GM23338 (cell line): ENCODE data around the gene RUVBL1. TPM values are rescaled to one million over a fixed set of nuclear protein-coding genes. Genes with fewer than 3 reads are reported as not detected.
A peak's percentile ranks its signal among the peaks of the same experiment; 100 is the strongest.

Source experiments
- ATAC-seq: fragments of 200-7000 bp; cut with Tn5 transposase; 3 replicates; pipeline ENCODE4 v1.9.1; 2020
- DNase-seq: peaks from one replicate; pipeline ENCODE4 v3.0.0-alpha.2; 2015; ENCODE audit warnings: low spot score
- H2AFZ ChIP-seq: fragments of 200-600 bp; sonication (generic); 2 replicates; pipeline ENCODE4 v1.8.0; 2016; ENCODE audit warnings: antibody characterized with exemption, mild to moderate bottlenecking, moderate library complexity
- H3F3A ChIP-seq: fragments of 200-600 bp; sonication (generic); replicated peaks from 2 replicates; pipeline ENCODE4 v1.8.0; 2017; ENCODE audit warnings: antibody characterized with exemption, mixed run types, low read depth
- H3K27ac ChIP-seq: fragments of 200-600 bp; sonication (generic); 2 replicates; pipeline ENCODE4 v1.6.1; 2016; ENCODE audit warnings: low read depth
- H3K27me3 ChIP-seq: fragments of 200-600 bp; sonication (generic); 2 replicates; pipeline ENCODE4 v1.8.0; 2016; ENCODE audit warnings: mild to moderate bottlenecking, mixed run types, moderate library complexity; ENCODE audit not compliant: insufficient read depth
- H3K36me3 ChIP-seq: fragments of 200-600 bp; sonication (generic); 2 replicates; pipeline ENCODE4 v1.8.0; 2016; ENCODE audit warnings: mild to moderate bottlenecking; ENCODE audit not compliant: insufficient read depth
- H3K4me1 ChIP-seq: fragments of 200-600 bp; sonication (generic); 2 replicates; pipeline ENCODE4 v1.8.0; 2016; ENCODE audit warnings: mild to moderate bottlenecking, moderate library complexity; ENCODE audit not compliant: insufficient read depth
- H3K4me2 ChIP-seq: fragments of 200-600 bp; sonication (generic); 2 replicates; pipeline ENCODE4 v1.7.1; 2017; ENCODE audit warnings: mixed run types
- H3K4me3 ChIP-seq: fragments of 200-600 bp; sonication (generic); 2 replicates; pipeline ENCODE4 v1.6.1; 2016; ENCODE audit warnings: mixed run types
- H3K79me2 ChIP-seq: fragments of 200-600 bp; sonication (generic); replicated peaks from 2 replicates; pipeline ENCODE4 v1.8.0; 2017; ENCODE audit warnings: mild to moderate bottlenecking; ENCODE audit not compliant: insufficient read depth
- H3K9me2 ChIP-seq: fragments of 200-600 bp; sonication (generic); 2 replicates; pipeline ENCODE4 v1.8.0; 2017; ENCODE audit not compliant: insufficient read depth
- H4K20me1 ChIP-seq: fragments of 200-600 bp; sonication (generic); replicated peaks from 2 replicates; pipeline ENCODE4 v1.8.0; 2017; ENCODE audit warnings: mild to moderate bottlenecking; ENCODE audit not compliant: insufficient read depth
- H3K27ac Mint-ChIP-seq: 2 replicates; pipeline ENCODE4 v1.8.0; 2020; ENCODE audit warnings: inconsistent platforms, mild to moderate bottlenecking, moderate library complexity, mixed read lengths
- H3K27me3 Mint-ChIP-seq: 3 replicates; pipeline ENCODE4 v1.8.0; 2022; ENCODE audit warnings: low read depth, mild to moderate bottlenecking, moderate library complexity, mixed read lengths, inconsistent platforms; ENCODE audit not compliant: insufficient read depth, poor library complexity
- H3K36me3 Mint-ChIP-seq: 3 replicates; pipeline ENCODE4 v1.8.0; 2021; ENCODE audit warnings: low read depth, mild to moderate bottlenecking, inconsistent platforms, moderate library complexity, mixed read lengths
- H3K4me1 Mint-ChIP-seq: 3 replicates; pipeline ENCODE4 v1.8.0; 2020; ENCODE audit warnings: mild to moderate bottlenecking, inconsistent platforms, mixed read lengths
- H3K4me3 Mint-ChIP-seq: 3 replicates; pipeline ENCODE4 v1.8.0; 2021; ENCODE audit warnings: moderate library complexity, mild to moderate bottlenecking, inconsistent platforms, mixed read lengths
- H3K9me3 Mint-ChIP-seq: 3 replicates; pipeline ENCODE4 v1.8.0; 2020; ENCODE audit warnings: moderate library complexity, mild to moderate bottlenecking, inconsistent platforms, mixed read lengths
- CREB1 ChIP-seq: fragments of 250-450 bp; sonication (Bioruptor Pico); IDR thresholded peaks from 2 replicates; pipeline ENCODE4 v1.5.0; 2020; ENCODE audit warnings: low read depth, mild to moderate bottlenecking, moderate library complexity
- EZH2 ChIP-seq: fragments of 200-600 bp; sonication (generic); IDR thresholded peaks from one replicate; pipeline ENCODE4 v1.8.0; 2017; ENCODE audit warnings: antibody characterized with exemption, mild to moderate bottlenecking, low read depth; ENCODE audit not compliant: unreplicated experiment
- EZH2phosphoT487 ChIP-seq: fragments of 200-600 bp; sonication (generic); IDR thresholded peaks from one replicate; pipeline ENCODE4 v1.8.1; 2018; ENCODE audit warnings: antibody characterized with exemption; ENCODE audit not compliant: unreplicated experiment
- JUNB ChIP-seq: IDR thresholded peaks from one replicate; pipeline ENCODE4 v1.6.1; 2016; ENCODE audit warnings: antibody characterized with exemption; ENCODE audit not compliant: unreplicated experiment
- NANOG ChIP-seq: IDR thresholded peaks from 2 replicates; pipeline ENCODE4 v1.6.1; 2016; ENCODE audit warnings: antibody characterized with exemption, borderline replicate concordance
- POLR2AphosphoS5 ChIP-seq: IDR thresholded peaks from 2 replicates; pipeline ENCODE4 v1.6.1; 2016; ENCODE audit warnings: antibody characterized with exemption, low read depth
- STAT1 ChIP-seq: IDR thresholded peaks from one replicate; pipeline ENCODE4 v1.6.1; 2016; ENCODE audit warnings: antibody characterized with exemption; ENCODE audit not compliant: unreplicated experiment
- ZNF114 ChIP-seq: fragments of 250-450 bp; sonication (Bioruptor Pico); IDR thresholded peaks from 2 replicates; pipeline ENCODE4 v1.5.0; 2020; ENCODE audit warnings: mild to moderate bottlenecking, moderate library complexity
- ZNF331 ChIP-seq: fragments of 250-450 bp; sonication (Bioruptor Pico); IDR thresholded peaks from 2 replicates; pipeline ENCODE4 v1.5.0; 2020; ENCODE audit warnings: low read depth, mild to moderate bottlenecking, moderate library complexity
- polyA plus RNA-seq: library from polyadenylated mRNA; unstranded; fragments of >200 nt; fragmentation: Nextera tagmentation; extraction: Ambion mirVana; gene quantifications from 2 replicates; pipeline ENCODE4 v1.2.1, GENCODE V29; 2016
- total RNA-seq: library from RNA; depleted of rRNA; stranded (reverse); fragments of >200 nt; shearing (Covaris generic); gene quantifications from 2 replicates; pipeline ENCODE4 v1.2.3, GENCODE V29; 2014
- TF ChIP-seq, protein P1 (sequence below): IDR thresholded peaks from one replicate; pipeline ENCODE4 v1.6.1; 2018; ENCODE audit warnings: antibody characterized with exemption; ENCODE audit not compliant: unreplicated experiment
- TF ChIP-seq, protein P2 (sequence below): IDR thresholded peaks from 2 replicates; pipeline ENCODE4 v1.6.1; 2016; ENCODE audit warnings: antibody characterized with exemption
- TF ChIP-seq, protein P3 (sequence below), 2 experiments: fragments of 200-600 bp in 1 of 2; sonication (generic) in 1 of 2; conservative IDR thresholded peaks; 2 replicates each; pipeline versions ENCODE4 v1.5.1 to v1.6.1; 2016 to 2017; ENCODE audit warnings: antibody characterized with exemption in 2 of 2, low read depth in 2 of 2, mild to moderate bottlenecking in 2 of 2, moderate library complexity in 1 of 2
- TF ChIP-seq, protein P4 (sequence below): fragments of 250-450 bp; sonication (Bioruptor Pico); IDR thresholded peaks from 2 replicates; pipeline ENCODE4 v1.5.0; 2020; ENCODE audit warnings: mild to moderate bottlenecking, moderate library complexity

RUVBL1 gene
- total and polyA plus RNA-seq, 2 experiments from 2014 or later = 133 to 136 TPM

DNA sequence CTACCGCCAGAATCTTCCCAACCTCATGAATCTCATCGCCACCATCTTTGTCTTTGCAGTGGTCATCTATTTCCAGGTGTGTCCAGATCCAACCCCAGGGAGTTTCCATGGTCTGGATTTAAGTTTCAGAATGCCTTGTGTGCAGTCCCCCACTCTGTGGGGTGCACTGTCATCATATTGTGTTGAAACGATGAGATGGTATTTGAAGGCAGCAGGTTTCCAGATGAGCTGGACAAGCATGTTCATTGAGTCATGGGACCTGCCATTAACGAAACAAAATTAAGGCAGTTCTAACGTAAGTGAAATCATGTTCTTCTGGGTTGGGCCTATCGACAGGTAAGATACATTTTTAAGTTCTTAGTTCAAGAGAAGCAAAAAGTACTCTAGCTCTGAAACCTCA is 58.6 kb downstream of the RUVBL1 start:
- Histone ChIP-seq H3K4me2 (no peak overlapping the region), H3K4me3 (no peak overlapping the region), H3K36me3 (peaks cover 83% of the 10 kb centered on the region), H4K20me1 (peaks cover 21% of the 10 kb centered on the region), H3K27ac (no peak overlapping the region), H3K27me3 (no peaks in the 10 kb centered on the region), H3F3A (0 out of 2 replicates have a peak, but pooled peaks cover 6% of the 10 kb centered on the region), H3K79me2 (no peaks in the 10 kb centered on the region), H2AFZ (no peak overlapping the region), H3K9me2 (no peaks in the 10 kb centered on the region), H3K4me1 (no peaks in the 10 kb centered on the region)
- no peak overlapping the region for H3K4me3 Mint-ChIP-seq
- H3K27ac Mint-ChIP-seq = peak overlapping the region; percentile 54; the same call in 1 of the 2 replicates
- DNase-seq = no peak
- TF ChIP-seq EZH2 (no peak), JUNB (no peak), ZNF331 (CRISPR knock-in tag) (no peak), EZH2phosphoT487 (no peak), POLR2AphosphoS5 (no peak), CREB1 (CRISPR knock-in tag) (no peak), NANOG (no peak), ZNF114 (no peak), STAT1 (no peak)
- TF ChIP-seq, protein P1, sequence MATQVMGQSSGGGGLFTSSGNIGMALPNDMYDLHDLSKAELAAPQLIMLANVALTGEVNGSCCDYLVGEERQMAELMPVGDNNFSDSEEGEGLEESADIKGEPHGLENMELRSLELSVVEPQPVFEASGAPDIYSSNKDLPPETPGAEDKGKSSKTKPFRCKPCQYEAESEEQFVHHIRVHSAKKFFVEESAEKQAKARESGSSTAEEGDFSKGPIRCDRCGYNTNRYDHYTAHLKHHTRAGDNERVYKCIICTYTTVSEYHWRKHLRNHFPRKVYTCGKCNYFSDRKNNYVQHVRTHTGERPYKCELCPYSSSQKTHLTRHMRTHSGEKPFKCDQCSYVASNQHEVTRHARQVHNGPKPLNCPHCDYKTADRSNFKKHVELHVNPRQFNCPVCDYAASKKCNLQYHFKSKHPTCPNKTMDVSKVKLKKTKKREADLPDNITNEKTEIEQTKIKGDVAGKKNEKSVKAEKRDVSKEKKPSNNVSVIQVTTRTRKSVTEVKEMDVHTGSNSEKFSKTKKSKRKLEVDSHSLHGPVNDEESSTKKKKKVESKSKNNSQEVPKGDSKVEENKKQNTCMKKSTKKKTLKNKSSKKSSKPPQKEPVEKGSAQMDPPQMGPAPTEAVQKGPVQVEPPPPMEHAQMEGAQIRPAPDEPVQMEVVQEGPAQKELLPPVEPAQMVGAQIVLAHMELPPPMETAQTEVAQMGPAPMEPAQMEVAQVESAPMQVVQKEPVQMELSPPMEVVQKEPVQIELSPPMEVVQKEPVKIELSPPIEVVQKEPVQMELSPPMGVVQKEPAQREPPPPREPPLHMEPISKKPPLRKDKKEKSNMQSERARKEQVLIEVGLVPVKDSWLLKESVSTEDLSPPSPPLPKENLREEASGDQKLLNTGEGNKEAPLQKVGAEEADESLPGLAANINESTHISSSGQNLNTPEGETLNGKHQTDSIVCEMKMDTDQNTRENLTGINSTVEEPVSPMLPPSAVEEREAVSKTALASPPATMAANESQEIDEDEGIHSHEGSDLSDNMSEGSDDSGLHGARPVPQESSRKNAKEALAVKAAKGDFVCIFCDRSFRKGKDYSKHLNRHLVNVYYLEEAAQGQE = no peak
- TF ChIP-seq, protein P2, sequence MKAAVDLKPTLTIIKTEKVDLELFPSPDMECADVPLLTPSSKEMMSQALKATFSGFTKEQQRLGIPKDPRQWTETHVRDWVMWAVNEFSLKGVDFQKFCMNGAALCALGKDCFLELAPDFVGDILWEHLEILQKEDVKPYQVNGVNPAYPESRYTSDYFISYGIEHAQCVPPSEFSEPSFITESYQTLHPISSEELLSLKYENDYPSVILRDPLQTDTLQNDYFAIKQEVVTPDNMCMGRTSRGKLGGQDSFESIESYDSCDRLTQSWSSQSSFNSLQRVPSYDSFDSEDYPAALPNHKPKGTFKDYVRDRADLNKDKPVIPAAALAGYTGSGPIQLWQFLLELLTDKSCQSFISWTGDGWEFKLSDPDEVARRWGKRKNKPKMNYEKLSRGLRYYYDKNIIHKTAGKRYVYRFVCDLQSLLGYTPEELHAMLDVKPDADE = no peak
- TF ChIP-seq, protein P3, sequence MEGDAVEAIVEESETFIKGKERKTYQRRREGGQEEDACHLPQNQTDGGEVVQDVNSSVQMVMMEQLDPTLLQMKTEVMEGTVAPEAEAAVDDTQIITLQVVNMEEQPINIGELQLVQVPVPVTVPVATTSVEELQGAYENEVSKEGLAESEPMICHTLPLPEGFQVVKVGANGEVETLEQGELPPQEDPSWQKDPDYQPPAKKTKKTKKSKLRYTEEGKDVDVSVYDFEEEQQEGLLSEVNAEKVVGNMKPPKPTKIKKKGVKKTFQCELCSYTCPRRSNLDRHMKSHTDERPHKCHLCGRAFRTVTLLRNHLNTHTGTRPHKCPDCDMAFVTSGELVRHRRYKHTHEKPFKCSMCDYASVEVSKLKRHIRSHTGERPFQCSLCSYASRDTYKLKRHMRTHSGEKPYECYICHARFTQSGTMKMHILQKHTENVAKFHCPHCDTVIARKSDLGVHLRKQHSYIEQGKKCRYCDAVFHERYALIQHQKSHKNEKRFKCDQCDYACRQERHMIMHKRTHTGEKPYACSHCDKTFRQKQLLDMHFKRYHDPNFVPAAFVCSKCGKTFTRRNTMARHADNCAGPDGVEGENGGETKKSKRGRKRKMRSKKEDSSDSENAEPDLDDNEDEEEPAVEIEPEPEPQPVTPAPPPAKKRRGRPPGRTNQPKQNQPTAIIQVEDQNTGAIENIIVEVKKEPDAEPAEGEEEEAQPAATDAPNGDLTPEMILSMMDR (conservative IDR thresholded peaks at IDR 0.05; ENCODE audit: low read depth in 2 of 2) = no peak
- TF ChIP-seq, protein P4, sequence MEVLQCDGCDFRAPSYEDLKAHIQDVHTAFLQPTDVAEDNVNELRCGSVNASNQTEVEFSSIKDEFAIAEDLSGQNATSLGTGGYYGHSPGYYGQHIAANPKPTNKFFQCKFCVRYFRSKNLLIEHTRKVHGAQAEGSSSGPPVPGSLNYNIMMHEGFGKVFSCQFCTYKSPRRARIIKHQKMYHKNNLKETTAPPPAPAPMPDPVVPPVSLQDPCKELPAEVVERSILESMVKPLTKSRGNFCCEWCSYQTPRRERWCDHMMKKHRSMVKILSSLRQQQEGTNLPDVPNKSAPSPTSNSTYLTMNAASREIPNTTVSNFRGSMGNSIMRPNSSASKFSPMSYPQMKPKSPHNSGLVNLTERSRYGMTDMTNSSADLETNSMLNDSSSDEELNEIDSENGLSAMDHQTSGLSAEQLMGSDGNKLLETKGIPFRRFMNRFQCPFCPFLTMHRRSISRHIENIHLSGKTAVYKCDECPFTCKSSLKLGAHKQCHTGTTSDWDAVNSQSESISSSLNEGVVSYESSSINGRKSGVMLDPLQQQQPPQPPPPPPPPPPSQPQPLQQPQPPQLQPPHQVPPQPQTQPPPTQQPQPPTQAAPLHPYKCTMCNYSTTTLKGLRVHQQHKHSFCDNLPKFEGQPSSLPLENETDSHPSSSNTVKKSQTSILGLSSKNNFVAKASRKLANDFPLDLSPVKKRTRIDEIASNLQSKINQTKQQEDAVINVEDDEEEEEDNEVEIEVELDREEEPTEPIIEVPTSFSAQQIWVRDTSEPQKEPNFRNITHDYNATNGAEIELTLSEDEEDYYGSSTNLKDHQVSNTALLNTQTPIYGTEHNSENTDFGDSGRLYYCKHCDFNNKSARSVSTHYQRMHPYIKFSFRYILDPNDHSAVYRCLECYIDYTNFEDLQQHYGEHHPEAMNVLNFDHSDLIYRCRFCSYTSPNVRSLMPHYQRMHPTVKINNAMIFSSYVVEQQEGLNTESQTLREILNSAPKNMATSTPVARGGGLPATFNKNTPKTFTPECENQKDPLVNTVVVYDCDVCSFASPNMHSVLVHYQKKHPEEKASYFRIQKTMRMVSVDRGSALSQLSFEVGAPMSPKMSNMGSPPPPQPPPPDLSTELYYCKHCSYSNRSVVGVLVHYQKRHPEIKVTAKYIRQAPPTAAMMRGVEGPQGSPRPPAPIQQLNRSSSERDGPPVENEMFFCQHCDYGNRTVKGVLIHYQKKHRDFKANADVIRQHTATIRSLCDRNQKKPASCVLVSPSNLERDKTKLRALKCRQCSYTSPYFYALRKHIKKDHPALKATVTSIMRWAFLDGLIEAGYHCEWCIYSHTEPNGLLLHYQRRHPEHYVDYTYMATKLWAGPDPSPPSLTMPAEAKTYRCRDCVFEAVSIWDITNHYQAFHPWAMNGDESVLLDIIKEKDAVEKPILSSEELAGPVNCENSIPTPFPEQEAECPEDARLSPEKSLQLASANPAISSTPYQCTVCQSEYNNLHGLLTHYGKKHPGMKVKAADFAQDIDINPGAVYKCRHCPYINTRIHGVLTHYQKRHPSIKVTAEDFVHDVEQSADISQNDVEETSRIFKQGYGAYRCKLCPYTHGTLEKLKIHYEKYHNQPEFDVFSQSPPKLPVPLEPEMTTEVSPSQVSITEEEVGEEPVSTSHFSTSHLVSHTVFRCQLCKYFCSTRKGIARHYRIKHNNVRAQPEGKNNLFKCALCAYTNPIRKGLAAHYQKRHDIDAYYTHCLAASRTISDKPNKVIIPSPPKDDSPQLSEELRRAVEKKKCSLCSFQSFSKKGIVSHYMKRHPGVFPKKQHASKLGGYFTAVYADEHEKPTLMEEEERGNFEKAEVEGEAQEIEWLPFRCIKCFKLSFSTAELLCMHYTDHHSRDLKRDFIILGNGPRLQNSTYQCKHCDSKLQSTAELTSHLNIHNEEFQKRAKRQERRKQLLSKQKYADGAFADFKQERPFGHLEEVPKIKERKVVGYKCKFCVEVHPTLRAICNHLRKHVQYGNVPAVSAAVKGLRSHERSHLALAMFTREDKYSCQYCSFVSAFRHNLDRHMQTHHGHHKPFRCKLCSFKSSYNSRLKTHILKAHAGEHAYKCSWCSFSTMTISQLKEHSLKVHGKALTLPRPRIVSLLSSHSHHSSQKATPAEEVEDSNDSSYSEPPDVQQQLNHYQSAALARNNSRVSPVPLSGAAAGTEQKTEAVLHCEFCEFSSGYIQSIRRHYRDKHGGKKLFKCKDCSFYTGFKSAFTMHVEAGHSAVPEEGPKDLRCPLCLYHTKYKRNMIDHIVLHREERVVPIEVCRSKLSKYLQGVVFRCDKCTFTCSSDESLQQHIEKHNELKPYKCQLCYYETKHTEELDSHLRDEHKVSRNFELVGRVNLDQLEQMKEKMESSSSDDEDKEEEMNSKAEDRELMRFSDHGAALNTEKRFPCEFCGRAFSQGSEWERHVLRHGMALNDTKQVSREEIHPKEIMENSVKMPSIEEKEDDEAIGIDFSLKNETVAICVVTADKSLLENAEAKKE (CRISPR knock-in tag) = no peak
- H3K4me1 Mint-ChIP-seq = no peaks in the 10 kb centered on the region; the same call in 2 of the 3 replicates
- no peaks in the 10 kb centered on the region for H3K9me3 Mint-ChIP-seq
- ATAC-seq = no peak
- peaks cover 7% of the 10 kb centered on the region for H3K27me3 Mint-ChIP-seq
- H3K36me3 Mint-ChIP-seq = peaks cover 99% of the 10 kb centered on the region
